NT2/D1 (cell line): Measurements from ENCODE around the gene GADD45B.

Experiments
- SUZ12 ChIP-seq: IDR thresholded peaks from 2 replicates; pipeline ENCODE4 v1.6.1; 2011; ENCODE audit not compliant: insufficient read length, insufficient read depth; ENCODE audit errors: extremely low read depth
- YY1 ChIP-seq: IDR thresholded peaks from 2 replicates; pipeline ENCODE4 v1.6.1; 2011; ENCODE audit not compliant: insufficient read length, insufficient read depth
- ZNF274 ChIP-seq: IDR thresholded peaks from 2 replicates; pipeline ENCODE4 v1.6.1; 2011; ENCODE audit warnings: mild to moderate bottlenecking, low read depth, low read length

DNA sequence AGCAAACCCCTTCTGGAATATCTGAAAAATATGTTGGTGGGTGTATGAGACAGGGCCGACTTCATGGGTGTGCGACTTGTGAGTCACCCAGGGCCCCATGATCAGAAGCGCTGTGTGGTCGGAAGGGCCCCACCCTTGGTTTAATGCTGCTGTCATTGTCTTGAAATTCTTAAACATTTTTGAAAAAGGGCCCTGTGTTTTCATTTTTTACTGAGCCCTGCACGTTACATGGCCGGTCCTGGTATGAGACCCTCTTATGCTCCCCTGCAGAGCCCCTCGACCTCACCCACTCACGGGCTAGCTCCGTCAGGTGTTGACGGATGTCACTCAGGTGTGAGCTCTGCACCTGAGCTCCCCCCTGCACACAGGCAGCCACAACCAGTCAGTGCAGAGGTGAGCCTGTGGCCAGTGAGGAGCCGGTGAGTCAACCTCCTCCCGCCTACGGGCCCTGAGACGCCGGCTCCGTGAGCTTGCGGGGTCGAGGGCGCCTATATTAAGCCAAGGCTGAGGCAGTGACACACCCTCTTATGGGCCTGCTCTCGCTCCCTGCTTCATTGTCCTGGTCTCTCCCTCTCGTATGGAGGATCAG, 27.7 kb downstream of the GADD45B start:
- TF ChIP-seq ZNF274 (no peak), YY1 (no peak), SUZ12 (no peak)
